Eye (tissue), 1 donor: ENCODE measurements around the gene FHDC1.

ENCODE experiments used
- DNase-seq: peaks from one replicate; pipeline ENCODE4 v3.0.0-alpha.2; 2015

The FHDC1 gene

DNA sequence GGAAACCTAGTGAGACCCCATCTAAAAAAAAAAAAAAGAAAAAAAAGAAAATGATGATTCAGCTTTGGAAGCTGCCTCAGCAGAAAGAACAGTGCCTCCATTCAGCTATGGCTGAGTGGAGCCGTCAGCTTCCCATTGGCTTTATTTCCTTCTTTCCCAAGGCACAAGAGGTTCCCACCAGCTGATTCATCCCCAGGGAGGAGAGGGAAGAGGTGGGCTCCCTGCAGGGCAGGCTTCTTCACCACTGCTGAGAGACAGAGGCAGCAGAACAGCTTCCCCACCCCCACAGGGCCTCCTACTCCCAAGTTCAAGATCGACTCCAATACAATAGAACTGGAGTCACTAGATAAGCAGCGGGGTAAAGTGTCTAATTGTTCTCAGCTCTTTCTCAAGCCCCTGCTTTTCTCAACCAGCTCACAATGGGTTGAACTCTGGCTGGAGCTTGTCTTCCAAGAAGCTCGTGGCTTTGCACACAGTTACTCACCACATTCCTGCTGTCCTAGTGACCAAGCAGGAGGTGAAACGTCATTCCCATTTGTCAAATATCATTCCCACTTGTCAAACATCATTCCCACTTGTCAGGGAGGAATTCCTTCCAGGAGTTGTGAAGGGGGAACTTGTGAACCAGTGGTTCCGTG is 47.8 kb downstream of the FHDC1 start:
- no peak for DNase-seq

DNA sequence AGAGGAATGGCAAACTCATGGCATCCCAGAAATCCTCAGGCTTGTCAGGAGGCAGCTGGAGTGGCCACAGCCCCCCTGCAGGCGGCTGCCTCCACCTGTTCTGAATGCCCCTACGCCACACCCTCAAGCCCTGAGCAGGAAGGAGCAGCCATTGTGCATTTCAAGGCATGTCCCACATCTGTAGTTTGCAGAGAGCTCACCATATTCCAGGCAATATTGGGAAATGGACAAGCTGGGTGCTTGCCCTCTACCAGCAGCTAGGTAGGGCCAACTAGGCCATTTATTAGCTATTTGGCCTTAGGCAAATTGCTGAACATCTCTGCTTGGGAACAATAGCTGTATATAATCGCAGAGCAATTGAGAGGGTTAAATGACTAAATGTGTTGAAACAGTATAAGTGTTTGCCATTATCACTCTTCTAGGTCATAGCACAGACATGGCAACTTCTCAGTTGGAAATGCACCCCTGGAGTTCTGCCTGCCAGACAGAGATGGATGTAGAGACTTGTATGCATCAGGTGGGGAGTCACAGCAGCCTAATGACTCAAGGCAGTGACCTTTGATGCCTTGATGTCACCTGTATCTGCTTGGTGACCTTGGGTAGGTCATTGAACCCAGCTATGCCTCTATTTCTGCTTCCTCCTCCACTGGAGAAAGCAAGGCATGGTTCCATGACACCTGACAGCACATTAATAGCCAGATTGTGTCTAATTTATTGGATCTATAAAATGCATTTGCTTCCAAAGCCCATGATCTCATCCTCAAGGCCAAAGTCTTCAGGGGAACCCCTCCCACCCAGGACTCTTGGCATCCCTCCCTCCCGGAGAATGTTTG is 52.8 kb downstream of the FHDC1 start:
- no peak for DNase-seq

DNA sequence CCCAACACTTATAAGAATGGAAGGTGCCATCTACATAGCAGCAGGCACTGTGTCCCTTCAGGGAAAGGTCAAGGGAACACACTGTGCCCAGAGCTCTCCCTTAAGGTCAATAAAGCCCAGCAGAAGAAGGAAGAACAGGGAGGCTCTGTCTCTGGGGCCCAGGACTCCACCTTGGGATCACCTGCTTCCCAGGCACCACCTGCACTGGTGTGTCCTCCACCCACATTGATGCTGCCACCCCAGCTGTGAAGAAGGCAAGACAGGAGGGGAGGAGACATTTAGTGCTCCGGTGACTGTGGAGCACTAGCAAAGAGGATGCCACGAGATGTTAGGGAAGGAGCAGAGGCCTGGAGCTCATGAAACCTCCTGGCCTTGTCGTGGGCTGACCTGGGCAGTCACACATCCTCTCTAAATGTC is 53.4 kb downstream of the FHDC1 start:
- DNase-seq: no peak

DNA sequence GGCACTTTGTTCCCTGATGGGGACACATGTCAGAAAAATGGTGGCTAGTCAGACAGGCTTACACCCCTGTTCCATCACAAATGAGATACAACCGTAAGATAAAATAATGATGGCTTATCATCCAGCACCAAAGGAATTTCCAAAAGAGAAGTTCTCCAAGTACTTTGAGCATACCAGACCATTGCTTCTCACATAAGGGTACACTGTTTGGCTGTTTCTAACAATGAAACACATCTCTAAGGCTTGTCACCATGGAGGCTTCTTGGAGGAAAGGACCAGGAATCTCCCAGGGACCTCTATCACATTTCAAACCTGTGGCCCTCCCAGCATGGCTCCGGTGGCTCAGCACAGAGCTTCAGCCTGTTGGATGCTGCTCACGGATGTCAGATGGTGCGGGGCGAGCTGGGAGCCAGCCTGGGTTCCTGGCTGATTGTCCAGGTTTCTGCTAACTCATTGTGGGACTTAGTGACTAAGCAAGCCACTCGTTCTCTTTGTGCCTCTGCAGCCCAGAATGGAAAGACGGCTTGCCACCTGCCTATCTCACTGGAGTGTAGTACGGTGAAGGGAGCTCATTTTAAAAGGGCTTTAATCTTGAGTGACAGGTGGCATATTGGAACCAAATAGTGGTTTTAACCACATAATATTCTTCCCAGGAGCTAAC is 54.5 kb downstream of the FHDC1 start:
- no peak for DNase-seq

DNA sequence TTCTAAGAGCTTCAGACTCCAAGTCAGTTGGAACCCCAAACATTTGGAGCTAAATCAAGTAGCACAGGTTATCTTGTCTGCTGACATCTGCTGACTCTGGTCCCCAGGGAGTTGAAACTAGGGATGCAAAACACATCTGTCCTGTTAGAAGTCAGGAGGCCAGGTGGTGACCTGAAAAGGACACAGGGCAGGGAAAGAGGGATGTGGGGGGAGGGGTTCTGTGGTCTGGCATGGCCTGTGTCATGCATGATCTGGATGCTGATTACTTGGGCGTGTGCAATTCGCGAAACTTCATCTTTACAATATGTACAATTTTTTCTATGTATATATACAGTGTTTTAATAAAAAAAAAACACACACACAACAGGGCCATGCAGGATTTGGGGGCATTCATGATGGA is 55.3 kb downstream of the FHDC1 start:
- DNase-seq: no peak

DNA sequence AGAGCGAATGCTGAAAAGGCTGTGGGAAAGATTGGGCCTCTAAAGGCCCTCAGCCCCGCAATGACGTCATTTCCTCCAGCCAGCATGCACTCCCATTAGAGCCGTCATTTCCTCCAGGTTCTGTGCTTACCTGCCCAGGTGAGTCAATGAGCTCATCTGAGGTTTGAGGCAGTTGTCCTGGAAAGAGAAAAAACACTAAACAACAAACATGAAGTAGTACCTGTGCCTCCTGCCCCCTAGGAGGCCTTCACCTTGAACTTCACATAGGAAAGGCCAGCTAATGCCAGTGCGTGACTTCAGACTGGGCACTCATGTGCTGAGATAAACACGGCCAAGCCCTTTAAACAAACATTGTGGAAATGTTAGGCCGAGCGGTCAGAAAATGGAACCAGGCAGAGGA is 55.9 kb downstream of the FHDC1 start:
- no peak for DNase-seq

DNA sequence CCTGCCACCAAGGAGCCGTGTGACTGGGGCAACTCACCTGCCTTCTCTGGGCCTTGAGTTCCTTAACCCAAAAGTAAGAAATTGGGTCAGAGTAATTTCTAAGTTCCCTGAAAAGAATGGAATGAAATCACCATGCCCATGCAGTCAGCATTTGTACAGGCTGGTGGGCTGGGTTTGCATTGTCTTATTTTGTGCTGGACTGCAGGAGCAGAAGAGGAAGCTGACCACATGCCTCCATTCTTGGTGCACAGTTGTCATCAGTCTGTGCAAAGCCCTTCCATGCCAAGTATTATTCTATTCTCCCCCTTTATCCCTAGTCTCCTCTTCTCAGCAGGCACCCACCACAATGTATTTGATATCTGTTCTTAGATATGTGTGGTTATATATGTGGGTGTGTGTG is 56.3 kb downstream of the FHDC1 start:
- no peak for DNase-seq

DNA sequence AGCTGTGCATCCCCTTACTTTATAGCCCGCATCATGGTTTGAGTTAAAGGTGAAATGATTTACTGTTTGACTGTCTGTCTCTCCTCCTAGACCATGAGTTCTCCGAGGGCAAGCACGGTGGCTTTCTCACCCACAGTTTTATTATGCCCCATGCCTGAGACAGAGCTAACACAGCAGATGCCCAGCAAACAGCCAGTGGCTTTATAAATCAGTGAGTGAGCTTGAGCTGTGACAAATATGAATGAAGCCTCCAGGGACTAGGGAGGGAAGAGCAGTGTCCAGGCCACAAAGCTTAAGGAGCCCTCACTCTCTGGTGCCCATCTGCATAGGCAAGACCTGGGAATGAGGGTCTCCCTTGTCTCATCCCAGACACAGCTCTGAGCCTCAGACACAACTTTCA is 57.9 kb downstream of the FHDC1 start:
- DNase-seq: no peak

DNA sequence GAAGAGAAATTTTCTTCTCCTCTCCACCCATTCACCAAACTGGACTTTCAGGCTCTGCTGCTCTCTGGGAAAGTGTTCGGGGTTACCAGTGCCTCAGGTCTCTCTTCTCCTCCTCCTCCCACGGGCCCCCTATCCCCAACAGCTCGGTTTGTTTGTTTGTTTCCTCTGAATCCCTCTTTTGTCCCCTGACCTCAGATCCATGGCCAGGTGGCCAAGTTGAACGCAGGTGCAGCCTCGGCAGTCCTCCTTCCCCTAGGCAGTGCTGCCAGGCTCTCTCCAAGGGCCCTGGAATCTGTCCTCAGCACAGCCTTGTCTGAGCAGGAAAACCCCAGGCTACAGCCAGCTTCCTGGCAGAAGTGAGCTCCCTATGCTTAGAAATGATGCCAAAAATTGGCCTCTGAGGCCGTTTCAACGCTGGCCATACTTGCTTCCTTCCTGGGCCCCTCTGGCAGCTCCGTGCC is 60.0 kb downstream of the FHDC1 start:
- DNase-seq: no peak

DNA sequence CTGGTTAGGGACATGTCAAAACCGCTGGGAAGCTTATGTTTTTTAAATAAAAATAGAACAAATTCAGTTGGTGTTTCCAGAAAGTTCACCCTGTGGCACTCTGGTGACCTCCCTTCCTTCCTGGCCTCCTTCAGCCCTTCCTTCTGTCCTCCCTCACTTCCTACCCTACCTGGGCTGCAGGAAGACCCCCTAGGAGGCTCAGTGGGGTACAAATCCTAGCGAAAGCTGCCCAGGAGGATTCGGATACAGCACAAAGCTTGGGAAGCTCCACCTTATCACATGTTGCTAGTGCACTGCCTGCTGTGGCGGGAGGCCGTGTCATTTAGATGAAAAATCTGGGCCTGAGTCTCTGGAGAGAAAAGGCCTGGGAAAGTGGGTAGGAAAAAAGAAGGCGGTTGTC is 60.5 kb downstream of the FHDC1 start:
- no peak for DNase-seq

DNA sequence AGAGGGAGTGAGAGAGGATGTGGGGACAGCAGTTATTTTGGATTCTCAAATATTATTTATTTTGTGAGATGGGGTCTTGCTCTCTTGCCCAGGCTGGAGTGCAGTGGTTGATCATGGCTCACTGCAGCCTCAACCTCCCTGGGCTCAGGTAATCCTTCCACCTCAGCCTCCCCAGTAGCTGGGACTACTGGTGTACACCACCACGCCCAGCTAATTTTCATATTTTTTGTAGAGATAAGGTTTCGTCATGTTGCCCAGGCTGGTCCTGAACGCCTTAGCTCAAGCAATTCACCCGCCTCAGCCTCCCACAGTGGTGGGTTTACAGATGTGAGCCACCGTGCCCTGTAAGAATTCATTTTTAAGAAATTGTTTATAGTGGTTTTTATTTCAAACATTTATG is 61.2 kb downstream of the FHDC1 start:
- DNase-seq: no peak

DNA sequence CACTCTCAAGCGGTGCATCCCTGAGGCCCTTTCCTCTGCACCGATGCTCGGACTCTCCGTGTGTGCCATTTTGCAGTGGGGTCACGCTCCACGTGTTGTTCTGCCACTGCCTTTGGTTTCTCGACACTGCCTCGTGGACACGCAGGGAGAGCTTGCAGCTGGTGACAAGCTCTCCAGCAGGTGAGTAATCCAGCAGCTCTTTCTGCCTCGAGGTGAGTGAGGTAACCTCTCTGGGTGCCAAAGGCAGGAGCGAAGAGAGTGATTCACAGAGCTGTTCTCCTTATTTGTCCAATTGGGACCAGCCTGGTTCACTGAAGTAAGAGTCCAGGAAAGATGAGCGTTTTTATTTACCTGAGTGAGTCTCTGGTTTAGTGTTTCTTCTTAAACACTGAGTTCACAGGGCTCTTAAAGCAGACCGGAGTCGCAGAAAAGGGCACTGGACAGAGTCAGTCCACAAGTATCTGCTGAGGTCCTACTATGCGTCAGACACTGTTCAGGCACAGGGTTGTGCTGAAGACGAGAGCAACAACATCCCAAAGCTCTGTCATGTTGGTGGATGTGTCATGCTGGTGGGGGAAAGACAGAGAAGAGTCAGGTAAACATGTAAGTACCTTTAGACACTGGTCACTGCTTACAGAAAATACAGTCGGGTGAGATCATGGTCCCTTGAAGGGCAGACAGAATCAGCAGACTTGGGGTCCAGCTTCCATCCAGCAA is 61.8 kb downstream of the FHDC1 start:
- DNase-seq: no peak

DNA sequence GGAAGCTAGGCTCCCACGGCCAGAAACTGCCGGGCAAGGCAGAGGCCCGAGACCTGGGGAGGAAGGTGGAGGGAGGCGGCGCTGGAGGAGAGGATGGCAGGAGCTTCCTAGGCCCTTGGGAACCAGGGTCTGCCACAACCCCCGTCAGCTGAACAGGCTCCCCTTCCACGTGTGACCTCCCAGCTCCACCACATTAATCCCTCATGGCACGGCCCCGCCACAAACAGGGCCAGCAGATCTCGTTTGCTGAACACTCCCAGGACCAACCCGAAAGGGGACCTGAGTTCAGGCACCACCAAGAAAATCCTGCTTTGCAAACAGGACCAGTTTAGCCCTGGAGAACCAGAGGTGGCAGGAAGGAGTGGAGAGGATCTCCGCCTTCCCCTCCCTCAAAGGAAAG is 62.7 kb downstream of the FHDC1 start:
- DNase-seq: no peak

DNA sequence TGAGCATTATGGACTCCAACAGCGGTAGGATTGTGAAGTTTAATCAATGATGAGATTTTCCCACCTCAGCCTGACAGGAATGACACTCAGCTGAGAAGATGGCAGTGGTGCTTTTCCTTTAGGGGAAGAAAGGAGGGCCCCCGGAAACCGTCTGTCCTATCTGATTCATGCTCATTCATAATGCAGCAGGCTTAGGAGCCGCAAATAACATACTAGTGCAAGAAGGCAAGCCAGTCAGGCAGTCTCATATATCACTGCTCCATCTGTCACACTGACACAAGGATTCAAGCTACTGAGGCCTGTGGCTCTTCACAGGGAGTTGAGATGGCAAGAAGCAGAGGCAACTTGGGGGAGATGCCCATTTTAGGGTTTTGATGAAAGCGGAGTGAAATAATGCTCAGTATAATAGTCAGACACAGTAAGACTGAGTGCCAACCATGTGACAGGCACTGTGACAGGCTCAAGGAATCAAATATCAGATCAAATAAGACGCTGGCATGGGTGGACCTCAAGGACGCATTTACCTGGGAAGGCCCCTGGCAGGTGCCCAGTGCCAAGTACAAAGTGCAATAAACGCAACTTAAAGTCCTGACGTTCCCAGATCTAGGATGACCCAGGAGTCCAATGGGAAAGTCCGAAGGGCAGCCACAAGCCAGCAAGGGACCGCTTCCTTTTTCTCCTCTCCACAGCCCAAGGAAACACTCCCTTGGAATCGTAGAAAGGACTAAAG is 63.4 kb downstream of the FHDC1 start:
- peak; percentile 63 for DNase-seq

DNA sequence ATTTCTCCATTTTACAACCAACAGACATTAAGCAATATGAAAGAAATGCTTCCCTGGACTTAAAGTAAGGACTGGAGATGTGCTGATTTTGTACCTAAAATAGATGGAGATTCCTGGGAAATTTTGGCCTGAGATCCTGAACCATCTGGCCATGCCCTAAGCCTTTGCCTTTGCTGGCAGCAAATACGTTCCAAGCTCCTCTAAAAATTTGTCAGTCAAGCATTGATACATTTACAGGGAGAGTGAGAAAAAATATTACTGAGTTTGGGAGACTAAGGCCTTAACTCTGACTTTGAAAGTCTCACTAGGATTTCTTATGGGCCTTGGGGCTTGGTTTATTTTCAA is 63.9 kb downstream of the FHDC1 start:
- DNase-seq: no peak

DNA sequence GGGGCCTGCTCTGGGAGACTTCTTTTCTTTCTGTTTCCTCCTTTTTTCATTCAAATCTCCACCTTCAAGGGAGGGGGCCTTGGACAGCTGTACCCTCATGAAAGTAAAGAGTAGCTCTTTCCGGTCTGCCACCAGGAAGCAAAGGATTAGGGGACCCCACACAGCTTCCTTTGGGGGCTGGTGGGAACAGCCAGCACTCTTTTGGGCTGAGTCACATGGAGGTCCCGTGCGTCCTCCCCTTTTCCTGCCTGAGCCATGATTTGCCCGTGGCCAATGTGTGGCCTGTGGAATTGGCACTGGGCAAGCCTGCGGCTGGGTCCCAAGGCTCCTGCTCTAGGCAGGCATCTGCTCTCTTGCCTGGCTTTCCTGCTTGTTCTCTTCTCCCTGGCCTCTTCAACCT is 65.5 kb downstream of the FHDC1 start:
- no peak for DNase-seq

DNA sequence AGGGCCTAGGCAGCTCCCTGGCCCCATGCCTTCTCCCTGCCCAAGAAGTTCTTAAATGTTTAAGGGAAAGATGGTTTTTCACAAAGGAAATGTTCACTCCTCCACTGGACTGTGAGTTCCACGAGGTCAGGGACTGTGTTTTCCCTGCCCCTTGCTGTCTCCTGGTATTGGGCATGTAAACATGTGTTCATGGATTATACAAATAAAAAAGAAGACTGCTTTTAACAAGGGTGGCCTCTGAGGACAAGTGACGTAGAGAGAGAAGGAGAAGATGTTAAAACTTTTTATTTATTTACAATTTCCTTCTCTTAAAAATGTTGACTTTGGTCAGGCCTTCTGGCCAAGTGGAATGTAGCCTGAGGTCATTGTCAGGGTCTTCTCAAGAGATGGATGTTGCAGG is 66.0 kb downstream of the FHDC1 start:
- DNase-seq: no peak

DNA sequence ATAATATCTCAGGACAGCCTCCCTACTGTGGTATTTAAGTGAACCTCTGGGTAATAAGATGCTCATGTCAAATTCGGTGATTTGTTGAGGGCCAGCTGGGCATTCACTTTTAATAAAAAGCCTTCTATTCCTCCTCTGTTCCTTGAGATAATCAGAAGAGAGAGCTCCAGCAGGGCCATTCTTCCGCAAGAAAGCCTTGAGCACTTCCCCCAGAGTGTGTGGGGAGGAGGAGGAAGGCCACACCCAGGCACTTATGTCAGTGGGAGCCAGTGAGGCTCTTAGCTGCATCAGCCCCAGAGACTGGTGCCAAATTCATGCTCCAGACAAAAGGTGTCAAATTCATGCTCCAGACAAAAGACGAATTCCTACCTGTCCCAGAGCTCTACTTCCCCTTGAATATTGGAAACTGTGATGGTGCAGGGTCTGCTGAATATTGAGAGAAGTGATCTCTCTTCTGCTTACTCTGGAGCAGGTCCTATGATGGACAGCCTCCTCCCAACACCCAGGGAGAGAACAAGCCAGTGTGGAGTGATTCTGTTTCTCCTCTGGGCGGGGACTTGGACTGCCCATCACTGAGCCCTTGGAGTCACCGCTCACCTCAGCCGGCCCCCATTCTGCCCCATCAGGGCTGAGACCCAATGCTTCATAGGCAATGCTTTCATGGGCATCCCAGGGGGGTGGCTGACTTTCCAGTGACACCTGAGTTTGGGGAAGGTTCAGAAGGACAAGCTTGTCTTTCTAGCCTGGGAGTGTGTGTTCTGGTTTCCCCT is 68.1 kb downstream of the FHDC1 start:
- DNase-seq: peak; percentile 51

DNA sequence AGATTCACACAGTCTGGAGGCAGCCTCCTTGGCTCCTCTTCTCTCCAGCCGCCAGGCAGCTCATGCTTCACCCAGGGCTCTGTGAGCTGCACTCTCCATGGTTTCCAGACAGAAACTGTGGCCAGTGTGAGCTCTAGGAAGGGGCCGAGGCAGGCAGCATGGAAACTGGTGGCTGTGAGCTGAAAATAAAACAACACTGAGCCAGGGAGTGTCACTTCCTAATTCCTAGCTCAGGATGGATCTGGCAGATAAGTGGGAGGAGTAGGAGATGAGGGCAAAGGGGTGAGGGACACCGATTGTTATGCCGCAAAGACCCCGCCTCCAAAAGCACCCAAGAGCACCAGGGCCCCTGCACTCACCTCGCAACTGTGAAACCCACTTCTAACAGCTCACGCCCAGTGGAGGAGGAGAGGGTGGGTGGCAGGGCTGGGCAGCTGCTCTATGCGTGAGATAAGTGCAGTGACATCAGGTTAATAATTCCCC is 69.8 kb downstream of the FHDC1 start:
- no peak for DNase-seq

DNA sequence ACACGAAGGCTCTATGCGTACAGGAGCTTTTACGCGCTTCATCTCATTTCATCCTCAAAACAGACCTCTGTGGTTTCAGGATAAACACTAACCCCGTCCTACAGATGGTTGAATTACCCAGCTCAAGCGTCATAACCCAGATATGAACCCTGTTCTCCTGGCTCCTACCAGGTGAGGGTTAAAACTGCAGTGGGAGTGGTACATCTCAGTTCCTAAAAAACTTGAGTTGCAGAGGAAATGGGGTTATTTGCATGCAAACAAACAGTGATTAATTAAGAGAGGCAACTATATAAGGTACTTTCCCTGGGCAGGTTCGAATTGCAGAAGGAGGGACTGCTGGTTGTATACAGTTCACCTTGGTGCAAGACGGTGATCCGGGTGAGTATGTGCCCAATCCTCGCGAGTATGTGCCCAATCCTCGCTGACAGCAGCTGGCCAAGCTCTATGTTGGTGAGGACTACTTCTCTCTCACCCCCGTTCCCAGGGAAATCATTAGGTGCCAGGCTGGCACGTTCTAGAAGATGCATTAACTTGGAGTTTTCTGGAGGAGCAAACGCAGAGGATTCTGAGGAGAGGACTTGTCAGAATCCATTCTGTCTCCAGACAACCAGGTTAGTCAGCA is 72.6 kb downstream of the FHDC1 start:
- no peak for DNase-seq

DNA sequence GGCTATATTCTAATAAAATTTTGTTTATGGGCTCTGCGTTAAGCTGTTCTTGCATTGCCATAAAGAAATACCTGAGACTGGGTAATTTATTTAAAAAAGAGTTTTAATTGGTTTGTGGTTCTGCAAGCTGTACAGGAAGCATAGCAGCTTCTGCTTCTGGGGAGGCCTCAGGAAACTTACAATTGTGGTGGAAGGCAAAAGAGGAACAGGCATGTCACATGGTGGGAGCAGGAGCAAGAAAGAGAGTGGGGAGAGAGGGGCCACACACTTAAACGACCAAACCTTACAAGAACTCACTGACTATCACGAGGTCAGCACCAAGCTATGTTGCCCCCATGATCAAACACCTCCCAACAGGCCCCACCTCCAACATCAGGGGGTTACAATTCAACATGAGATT is 74.0 kb downstream of the FHDC1 start:
- no peak for DNase-seq
